ENCODE measurements around the gene VWA3A.
A peak's percentile ranks its signal among the peaks of the same experiment; 100 is the strongest.

VWA3A gene

DNA sequence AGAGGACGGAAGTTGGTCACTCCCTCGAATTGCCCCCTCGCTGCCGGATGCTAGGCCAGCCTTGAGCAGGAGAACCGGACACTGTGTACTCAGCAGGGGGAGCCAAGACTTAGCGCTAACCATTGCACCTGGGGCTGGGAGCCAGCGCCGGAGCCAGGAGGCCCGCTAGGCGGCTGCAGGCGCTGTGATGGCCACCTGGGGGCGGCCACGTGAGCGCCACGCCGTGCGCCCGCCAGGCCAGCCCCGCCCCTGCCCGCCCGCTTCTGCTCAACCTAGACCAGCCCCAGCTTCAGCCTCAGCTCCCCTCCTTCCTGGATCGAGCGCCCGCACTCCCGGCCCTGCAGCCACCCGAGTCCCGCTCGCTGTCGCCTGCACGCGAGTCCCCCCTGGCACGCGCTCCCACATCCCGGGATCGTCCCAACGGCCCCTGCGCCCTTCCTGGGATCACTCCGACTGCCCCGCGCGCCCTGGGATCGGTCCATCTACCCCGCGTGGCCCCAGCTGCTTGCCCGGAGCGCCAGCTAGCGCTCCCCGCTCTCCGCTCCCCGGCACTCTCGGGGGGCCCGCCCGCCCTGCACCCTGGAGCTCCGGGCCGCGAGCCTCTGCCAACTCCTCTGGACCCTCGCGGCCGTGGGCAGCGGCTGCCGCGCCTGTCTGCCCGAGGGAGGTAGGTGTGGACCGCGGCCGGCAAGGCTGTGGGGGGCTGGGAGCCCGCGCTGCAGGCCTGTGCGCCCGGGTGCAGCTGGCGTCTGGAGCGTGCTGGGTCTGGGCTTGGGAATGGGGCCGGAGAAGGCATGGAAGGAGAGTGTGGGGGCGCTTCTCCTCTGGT lies 113.9 kb downstream of the VWA3A start, which contains the start of gene EEF2K:
EEF2K (plus strand) TSS at position 266 of the 829 bp plus-strand sequence. CDS start 19,452 bp downstream, outside the sequence.
- DNase-seq: peak; percentile 93

Data from fibroblast of skin of right biceps (primary cell).